Thymus (tissue), 11 donors: ENCODE data around the gene FAM117A. TPM values are rescaled to one million over a fixed set of nuclear protein-coding genes. Genes with fewer than 3 reads are reported as not detected.

Source experiments
- DNase-seq, 9 donors: peaks; one replicate each; pipeline ENCODE4 v3.0.0-alpha.2; 2013; ENCODE audit warnings: low spot score in 9 of 9, low read depth in 6 of 9, missing footprints in 1 of 9
- H3K27ac ChIP-seq, 2 donors: one replicate each; pipeline ENCODE4 v1.5.1; 2013; ENCODE audit warnings: control low read depth in 1 of 2, low read depth in 1 of 2, low read length in 1 of 2, mild to moderate bottlenecking in 1 of 2, moderate library complexity in 1 of 2
- H3K27me3 ChIP-seq, 2 donors: one replicate each; pipeline ENCODE4 v1.5.1; 2013; ENCODE audit warnings: low read length in 1 of 2; ENCODE audit not compliant: control insufficient read depth in 2 of 2, insufficient read depth in 1 of 2
- H3K36me3 ChIP-seq, 2 donors: one replicate each; pipeline ENCODE4 v1.5.1; 2013; ENCODE audit warnings: low read length in 1 of 2, mild to moderate bottlenecking in 1 of 2, moderate library complexity in 1 of 2; ENCODE audit not compliant: control insufficient read depth in 2 of 2, insufficient read depth in 2 of 2
- H3K4me1 ChIP-seq, 2 donors: one replicate each; pipeline ENCODE4 v1.5.1; 2013; ENCODE audit warnings: low read length in 2 of 2; ENCODE audit not compliant: control insufficient read depth in 2 of 2, insufficient read depth in 2 of 2
- H3K4me3 ChIP-seq, 2 donors: one replicate each; pipeline ENCODE4 v1.5.1; 2013; ENCODE audit warnings: low read length in 2 of 2, control low read depth in 1 of 2, mild to moderate bottlenecking in 1 of 2
- H3K9me3 ChIP-seq, 2 donors: one replicate each; pipeline ENCODE4 v1.5.1; 2013; ENCODE audit warnings: low read length in 1 of 2, mild to moderate bottlenecking in 1 of 2; ENCODE audit not compliant: control insufficient read depth in 2 of 2, insufficient read depth in 1 of 2
- WGBS: extraction: QIAGEN DNeasy Blood & Tissue Kit; methylation state at CpG from one replicate; pipeline ENCODE4 v1.1.7; 2013; 5-methylcytosine and 5-hydroxymethylcytosine counted together
- polyA plus RNA-seq: library from polyadenylated mRNA; stranded (reverse); fragments of 200-250 nt; gene quantifications from one replicate; pipeline ENCODE4 v1.2.3, GENCODE V29; 2013
- total RNA-seq: library from RNA; stranded (reverse); fragments of 120-200 nt; gene quantifications from one replicate; pipeline ENCODE4 v1.2.4, GENCODE V29; 2013
- donor health status: healthy.

FAM117A gene
- total and polyA plus RNA-seq, 2 donors, result 10.3 to 13.6 TPM

DNA sequence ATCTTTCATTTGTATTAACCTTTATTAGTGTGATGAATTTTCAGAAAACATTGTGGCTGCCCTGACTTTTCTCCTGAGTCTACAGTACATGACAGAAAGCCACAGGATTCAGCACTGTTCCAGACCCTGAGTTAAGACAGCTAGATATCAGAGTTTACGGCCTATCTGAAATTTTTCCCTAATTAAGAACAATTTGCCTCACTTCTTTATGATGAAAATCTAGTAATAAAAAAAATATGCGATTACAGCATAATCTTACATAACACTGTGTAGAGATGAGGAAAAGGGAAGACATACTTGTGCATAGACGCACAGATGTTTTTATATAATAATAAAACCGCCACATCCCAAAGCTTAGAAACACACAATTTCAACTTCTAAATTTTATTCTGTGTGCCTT, 93.3 kb downstream of the FAM117A start:
- Histone ChIP-seq H3K4me1 (peaks cover 0 to 2% of the 10 kb centered on the region in 2 donors), H3K9me3 (no peaks in the 10 kb centered on the region), H3K4me3 (no peak overlapping the region), H3K27ac (no peak overlapping the region), H3K36me3 (peaks cover under 1 to 20% of the 10 kb centered on the region in 2 donors), H3K27me3 (no peaks in the 10 kb centered on the region)
- WGBS, result 95% methylated on average over 4 of the region's 4 CpGs
- DNase-seq, result no peak

DNA sequence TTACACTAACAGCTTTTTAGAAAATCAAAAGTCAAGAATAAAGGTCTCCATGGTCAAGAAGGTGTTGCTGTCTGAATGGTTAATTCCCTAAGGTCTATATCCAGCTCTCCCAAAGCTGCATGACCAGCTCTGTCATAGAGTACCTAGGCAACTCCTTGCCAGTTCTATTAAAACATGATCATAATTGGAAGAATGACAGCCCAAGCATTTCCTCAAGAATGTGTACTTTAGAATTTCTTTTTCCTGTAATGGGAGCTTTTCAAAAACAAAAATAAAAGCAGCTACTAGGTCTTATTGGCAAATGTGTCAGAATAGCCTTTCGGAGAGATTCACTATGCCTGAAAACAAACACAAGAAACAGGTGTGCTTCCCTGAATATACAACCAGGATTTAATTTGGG, 93.9 kb downstream of the FAM117A start:
- H3K4me3 ChIP-seq, result no peak overlapping the region
- WGBS, result 99% methylated on average over 1 of the region's 1 CpG
- H3K36me3 ChIP-seq, result peaks cover 0 to 14% of the 10 kb centered on the region in 2 donors
- no peaks in the 10 kb centered on the region for H3K4me1 ChIP-seq
- no peaks in the 10 kb centered on the region for H3K27me3 ChIP-seq
- DNase-seq, result no peak
- no peak overlapping the region for H3K27ac ChIP-seq
- H3K9me3 ChIP-seq, result no peaks in the 10 kb centered on the region

DNA sequence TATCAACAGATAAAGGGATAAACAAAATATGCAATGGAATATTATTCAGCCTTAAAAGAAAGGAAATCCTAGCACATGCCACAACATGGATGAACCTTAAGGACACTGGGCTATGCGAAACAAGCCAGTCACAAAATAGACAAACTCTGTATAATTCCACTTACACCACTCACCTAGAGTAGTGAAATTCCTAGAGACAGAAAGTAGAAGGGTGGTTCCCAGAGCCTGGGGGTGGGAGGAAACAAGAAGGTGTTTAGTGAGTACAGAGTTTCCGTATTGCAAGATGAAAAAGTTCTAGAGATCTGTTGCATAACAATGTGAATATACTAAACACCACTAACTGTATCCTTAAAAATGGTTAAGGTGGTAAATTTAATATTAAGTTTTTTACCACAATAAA, 96.1 kb downstream of the FAM117A start:
- Histone ChIP-seq H3K27ac (no peak overlapping the region), H3K4me1 (no peaks in the 10 kb centered on the region), H3K9me3 (no peaks in the 10 kb centered on the region), H3K36me3 (peaks cover 3 to 5% of the 10 kb centered on the region in 2 donors), H3K4me3 (no peak overlapping the region), H3K27me3 (no peaks in the 10 kb centered on the region)
- DNase-seq, result no peak
- 93% methylated on average over 2 of the region's 2 CpGs for WGBS

DNA sequence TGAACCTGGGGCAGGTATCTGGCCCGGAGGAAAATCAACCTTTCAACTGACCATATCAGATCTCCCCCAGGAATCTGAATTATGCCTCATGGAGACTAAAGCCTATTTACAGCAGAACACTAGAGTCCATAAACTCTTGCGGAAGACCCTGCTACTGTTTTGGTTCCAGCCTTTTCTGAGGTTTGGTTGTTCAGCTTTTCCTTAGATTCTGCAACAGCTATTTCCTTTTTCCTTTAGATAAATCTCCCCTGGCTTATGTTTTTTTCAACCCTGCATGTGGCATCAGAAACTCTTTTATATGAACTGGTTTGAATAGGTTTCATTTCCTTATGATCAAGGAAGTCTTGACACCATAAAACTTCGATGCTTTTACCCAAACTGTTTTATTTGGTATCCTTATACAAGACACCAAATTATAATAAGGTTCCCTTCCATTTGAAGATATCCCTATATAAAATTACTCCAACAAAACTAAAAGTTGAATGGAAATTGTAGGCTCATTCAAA, 99.2 kb downstream of the FAM117A start:
- Histone ChIP-seq H3K27ac (no peak overlapping the region), H3K36me3 (peaks cover 0 to 3% of the 10 kb centered on the region in 2 donors), H3K9me3 (no peaks in the 10 kb centered on the region), H3K4me3 (no peak overlapping the region), H3K27me3 (no peaks in the 10 kb centered on the region), H3K4me1 (no peaks in the 10 kb centered on the region)
- WGBS, result 91% methylated on average over 3 of the region's 3 CpGs
- DNase-seq, result no peak

Other genes with a start within 250 kb of the FAM117A start
- 0.52 TPM for gene NXPH3, start 188.3 kb downstream of the FAM117A start, total RNA-seq
- gene NXPH3, start 188.3 kb downstream of the FAM117A start, polyA plus RNA-seq, result 2.3 TPM
- gene SPOP, start 86.0 kb downstream of the FAM117A start, total RNA-seq, result 64.3 TPM
- gene SPOP, start 86.0 kb downstream of the FAM117A start, polyA plus RNA-seq, result 54.7 TPM
- gene SLC35B1, start 56.2 kb downstream of the FAM117A start, total RNA-seq, result 33.3 TPM
- 50.0 TPM for gene SLC35B1, start 56.2 kb downstream of the FAM117A start, polyA plus RNA-seq
- gene KAT7, start 24.6 kb upstream of the FAM117A start, total RNA-seq, result 28.9 TPM
- 14.2 TPM for gene KAT7, start 24.6 kb upstream of the FAM117A start, polyA plus RNA-seq
- gene TAC4, start 83.9 kb upstream of the FAM117A start, total RNA-seq, result 0.14 TPM
- 0.32 TPM for gene TAC4, start 83.9 kb upstream of the FAM117A start, polyA plus RNA-seq
- gene DLX4, start 205.1 kb upstream of the FAM117A start, total RNA-seq, result 0.09 TPM
- gene DLX4, start 205.1 kb upstream of the FAM117A start, polyA plus RNA-seq, result 0.46 TPM
- gene DLX3, start 231.1 kb upstream of the FAM117A start, total RNA-seq, result 0.09 TPM
- gene DLX3, start 231.1 kb upstream of the FAM117A start, polyA plus RNA-seq, result 1.1 TPM